ENCODE results near the gene AKAP8L. TPM values are rescaled to one million over a fixed set of nuclear protein-coding genes. Genes with fewer than 3 reads are reported as not detected.
A peak's percentile ranks its signal among the peaks of the same experiment; 100 is the strongest.

AKAP8L gene
- total and polyA plus RNA-seq, 2 of the 8 experiments (the other 6 are each of a cell fraction or from before 2014, with no cell fraction given): 75.1 to 138 TPM

- no peak for TF ChIP-seq RNF2 (IDR thresholded peaks at IDR 0.05; ENCODE audit: borderline replicate concordance, low read depth, low read length, missing control alignments, poor library complexity, severe bottlenecking)
- peak; percentile 64; the same call in 1 of the 2 replicates for TF ChIP-seq FOSL1 (IDR thresholded peaks at IDR 0.05; ENCODE audit: insufficient read depth, low read depth, low read length)
- no peak for TF ChIP-seq GTF2F1 (IDR thresholded peaks at IDR 0.05; ENCODE audit: borderline replicate concordance, low read depth, low read length)
- TF ChIP-seq KDM4A (IDR thresholded peaks at IDR 0.05; ENCODE audit: low read depth, low read length, severe bottlenecking): peak; percentile 18
Observed at GRCh38 chr19:15378534-15379082, 40.2 kb downstream of the AKAP8L start (continued).

Measured in H1 (cell line).